Fibroblast of gingiva (primary cell): ENCODE measurements around the gene TRAF3IP3.

Source experiments
- DNase-seq: peaks from one replicate; pipeline ENCODE4 v3.0.0-alpha.2; 2011; ENCODE audit warnings: low read depth

The TRAF3IP3 gene

GRCh38 chr1:209737118-209737505 is 18.7 kb upstream of the TRAF3IP3 start:
- no peak for DNase-seq

- DNase-seq, result no peak
Measured at GRCh38 chr1:209738270-209738669, 17.6 kb upstream of the TRAF3IP3 start.

GRCh38 chr1:209741193-209741592 is 14.7 kb upstream of the TRAF3IP3 start:
- no peak for DNase-seq

GRCh38 chr1:209741889-209742288 is 14.0 kb upstream of the TRAF3IP3 start:
- DNase-seq, result no peak

GRCh38 chr1:209742409-209743144 is 13.3 kb upstream of the TRAF3IP3 start:
- DNase-seq, result peak; percentile 64

- peak; percentile 73 for DNase-seq
Measured at GRCh38 chr1:209743145-209743482, 12.7 kb upstream of the TRAF3IP3 start.

GRCh38 chr1:209746451-209747165 is 9.2 kb upstream of the TRAF3IP3 start:
- no peak for DNase-seq

GRCh38 chr1:209747580-209748262 is 8.1 kb upstream of the TRAF3IP3 start:
- DNase-seq, result peak; percentile 89

- no peak for DNase-seq
Measured at GRCh38 chr1:209748620-209749019, 7.2 kb upstream of the TRAF3IP3 start.

- no peak for DNase-seq
Measured at GRCh38 chr1:209749205-209749604, 6.6 kb upstream of the TRAF3IP3 start.

GRCh38 chr1:209749670-209750323 is 6.1 kb upstream of the TRAF3IP3 start:
- no peak for DNase-seq

- no peak for DNase-seq
Measured at GRCh38 chr1:209751627-209752231, 4.1 kb upstream of the TRAF3IP3 start.

GRCh38 chr1:209752890-209753289 is 3.0 kb upstream of the TRAF3IP3 start:
- DNase-seq, result no peak

- DNase-seq, result no peak
Measured at GRCh38 chr1:209755256-209755655, 597 bp upstream of the TRAF3IP3 start.

GRCh38 chr1:209756615-209757445 is 977 bp downstream of the TRAF3IP3 start:
- no peak for DNase-seq

- DNase-seq, result no peak
Measured at GRCh38 chr1:209758400-209758799, 2.5 kb downstream of the TRAF3IP3 start.

- DNase-seq, result no peak
Measured at GRCh38 chr1:209759829-209760359, 4.0 kb downstream of the TRAF3IP3 start.

- no peak for DNase-seq
Measured at GRCh38 chr1:209761011-209761635, 5.3 kb downstream of the TRAF3IP3 start.

- no peak for DNase-seq
Measured at GRCh38 chr1:209766051-209766450, 10.2 kb downstream of the TRAF3IP3 start.

- no peak for DNase-seq
Measured at GRCh38 chr1:209767096-209767495, 11.2 kb downstream of the TRAF3IP3 start.

GRCh38 chr1:209767706-209768105 is 11.9 kb downstream of the TRAF3IP3 start:
- DNase-seq, result no peak
